Prostate gland (tissue), 2 donors: ENCODE data around the gene ARID4B. TPM values are rescaled to one million over a fixed set of nuclear protein-coding genes. Genes with fewer than 3 reads are reported as not detected.

ENCODE experiments used
- DNase-seq: peaks from one replicate; pipeline ENCODE4 v3.0.0-alpha.2; 2019; ENCODE audit warnings: low spot score
- H3K27ac ChIP-seq, 2 donors: fragments of 200-600 bp; sonication (generic); 2 replicates each; pipeline ENCODE4 v1.5.1; 2017 to 2019
- H3K27me3 ChIP-seq: fragments of 200-600 bp; sonication (generic); replicated peaks from 2 replicates; pipeline ENCODE4 v1.5.1; 2019; ENCODE audit not compliant: insufficient read depth
- H3K36me3 ChIP-seq, 2 donors: fragments of 200-600 bp; sonication (generic); 1 replicate in 1 of 2; 2 replicates in 1 of 2; pipeline versions ENCODE4 v1.5.1 to v1.8.1; 2017 to 2019
- H3K4me1 ChIP-seq: fragments of 200-600 bp; sonication (generic); replicated peaks from 2 replicates; pipeline ENCODE4 v1.5.1; 2019
- H3K4me3 ChIP-seq, 2 donors: fragments of 200-600 bp; sonication (generic); 2 replicates each; pipeline ENCODE4 v1.5.1; 2017 to 2019
- H3K9me3 ChIP-seq: fragments of 200-600 bp; sonication (generic); 2 replicates; pipeline ENCODE4 v1.5.1; 2017
- POLR2A ChIP-seq: fragments of 450-650 bp; IDR thresholded peaks from one replicate; pipeline ENCODE4 v1.6.1; 2016; ENCODE audit warnings: antibody characterized with exemption, mild to moderate bottlenecking
- POLR2AphosphoS5 ChIP-seq: sonication (generic); formaldehyde crosslinking; IDR thresholded peaks from one replicate; pipeline ENCODE4 v1.6.1; 2017; ENCODE audit warnings: antibody characterized with exemption
- WGBS: methylation state at CpG from one replicate; pipeline ENCODE4 v1.1.5; 2018; 5-methylcytosine and 5-hydroxymethylcytosine counted together
- intact Hi-C: fragments of 100-400 bp; cut with DNase I; formaldehyde crosslinking; loops from one replicate; pipeline ENCODE4 v1.14.2; 2022
- microRNA-seq: library from miRNA; unstranded; fragments of <30 nt; microRNA quantifications from one replicate; pipeline ENCODE4, GENCODE V29; 2016
- small RNA-seq, 2 donors: library from RNA; depleted of rRNA; stranded (forward); fragments of <200 nt; gene quantifications; one replicate each; pipeline ENCODE3, GENCODE V24; 2016
- total RNA-seq, 2 donors: library from RNA; depleted of rRNA; stranded (reverse); fragments of >200 nt; gene quantifications; one replicate each; pipeline ENCODE4 v1.1.0, GENCODE V29; 2016
- TF ChIP-seq, protein P1 (sequence below), 4 experiments: fragments of 200-600 bp in 2 of 4; fragments of 450-650 bp in 2 of 4; sonication (generic) in 2 of 4; IDR thresholded peaks; 1 replicate in 3 of 4; 2 replicates in 1 of 4; pipeline ENCODE4 v1.5.1; 2016 to 2019; ENCODE audit warnings: antibody characterized with exemption in 4 of 4, mild to moderate bottlenecking in 2 of 4, moderate library complexity in 2 of 4

ARID4B gene
- total RNA-seq, 2 donors from 2014 or later: 28.6 to 46.4 TPM

DNA sequence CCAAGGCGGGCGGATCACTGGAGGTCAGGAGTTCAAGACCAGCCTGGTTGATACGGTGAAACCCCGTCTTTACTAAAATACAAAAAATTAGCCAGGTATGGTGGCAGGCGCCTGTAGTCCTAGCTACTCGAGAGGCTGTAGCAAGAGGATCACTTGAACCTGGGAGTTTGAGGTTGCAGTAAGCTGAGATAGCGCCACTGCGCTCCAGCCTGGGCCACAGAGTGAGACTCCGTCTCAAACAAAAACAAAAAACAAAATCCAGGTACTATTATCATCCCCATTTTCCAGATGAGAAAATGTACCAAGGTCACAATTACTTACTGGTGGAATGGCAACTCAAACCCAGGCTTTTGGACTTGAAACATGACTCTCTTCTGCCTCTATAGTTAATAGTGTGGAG is 203.9 kb downstream of the ARID4B start:
- no peaks in the 10 kb centered on the region for H3K27me3 ChIP-seq
- no peak overlapping the region for H3K27ac ChIP-seq
- no peaks in the 10 kb centered on the region for H3K4me1 ChIP-seq
- no peaks in the 10 kb centered on the region for H3K9me3 ChIP-seq
- TF ChIP-seq POLR2A (no peak), POLR2AphosphoS5 (no peak)
- TF ChIP-seq, protein P1, sequence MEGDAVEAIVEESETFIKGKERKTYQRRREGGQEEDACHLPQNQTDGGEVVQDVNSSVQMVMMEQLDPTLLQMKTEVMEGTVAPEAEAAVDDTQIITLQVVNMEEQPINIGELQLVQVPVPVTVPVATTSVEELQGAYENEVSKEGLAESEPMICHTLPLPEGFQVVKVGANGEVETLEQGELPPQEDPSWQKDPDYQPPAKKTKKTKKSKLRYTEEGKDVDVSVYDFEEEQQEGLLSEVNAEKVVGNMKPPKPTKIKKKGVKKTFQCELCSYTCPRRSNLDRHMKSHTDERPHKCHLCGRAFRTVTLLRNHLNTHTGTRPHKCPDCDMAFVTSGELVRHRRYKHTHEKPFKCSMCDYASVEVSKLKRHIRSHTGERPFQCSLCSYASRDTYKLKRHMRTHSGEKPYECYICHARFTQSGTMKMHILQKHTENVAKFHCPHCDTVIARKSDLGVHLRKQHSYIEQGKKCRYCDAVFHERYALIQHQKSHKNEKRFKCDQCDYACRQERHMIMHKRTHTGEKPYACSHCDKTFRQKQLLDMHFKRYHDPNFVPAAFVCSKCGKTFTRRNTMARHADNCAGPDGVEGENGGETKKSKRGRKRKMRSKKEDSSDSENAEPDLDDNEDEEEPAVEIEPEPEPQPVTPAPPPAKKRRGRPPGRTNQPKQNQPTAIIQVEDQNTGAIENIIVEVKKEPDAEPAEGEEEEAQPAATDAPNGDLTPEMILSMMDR (IDR thresholded peaks at IDR 0.05): no peak
- DNase-seq: no peak
- intact Hi-C loops: no loop called here
- H3K4me3 ChIP-seq: no peak overlapping the region
- H3K36me3 ChIP-seq: no peaks in the 10 kb centered on the region
- 97% methylated on average over 9 of the region's 9 CpGs for WGBS

DNA sequence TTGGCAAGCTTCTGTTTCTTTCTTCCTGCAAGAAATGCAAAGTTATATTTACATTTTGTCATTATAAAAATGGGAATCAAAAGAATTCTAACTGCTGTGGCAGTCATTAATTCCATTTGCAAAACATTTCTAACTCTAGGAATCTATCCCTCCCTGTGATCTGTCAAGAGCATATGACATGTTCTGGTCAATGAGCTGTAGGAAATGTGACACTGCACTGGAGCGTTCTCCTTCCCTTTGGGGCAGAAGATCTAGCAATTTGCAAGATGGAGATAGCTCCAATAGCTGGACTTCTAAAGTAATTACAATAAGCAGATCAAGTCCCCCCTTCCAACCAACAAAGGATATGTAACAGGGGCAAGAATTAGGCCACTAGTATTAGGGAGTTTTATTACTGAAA is 205.6 kb downstream of the ARID4B start:
- H3K9me3 ChIP-seq: no peaks in the 10 kb centered on the region
- no peaks in the 10 kb centered on the region for H3K4me1 ChIP-seq
- H3K36me3 ChIP-seq: peaks cover 0 to 4% of the 10 kb centered on the region in 2 donors
- intact Hi-C loops: no loop called here
- TF ChIP-seq POLR2A: no peak
- TF ChIP-seq, protein P1 (IDR thresholded peaks at IDR 0.05): no peak
- no peak for TF ChIP-seq POLR2AphosphoS5
- H3K27me3 ChIP-seq: no peaks in the 10 kb centered on the region
- DNase-seq: no peak
- WGBS: 58% methylated on average over 1 of the region's 1 CpG
- no peak overlapping the region for H3K27ac ChIP-seq
- H3K4me3 ChIP-seq: no peak overlapping the region

Small RNAs within 50 kb of the gene (microRNA-seq; reads per million reads assigned to microRNA genes)
- gene MIR4753: not detected

Small RNAs within 50 kb of the gene (small RNA-seq; reads per million reads assigned to genes)
- 0 reads per million in 2 donors for gene AL391994.1
- gene MIR4753: 0 to 0.28 reads per million in 2 donors
- 4.9 to 7.8 reads per million in 2 donors for gene SNORA14B

Other genes starting within 250 kb of the ARID4B start
- gene TOMM20, start 199.3 kb downstream of the ARID4B start, total RNA-seq: 100 to 1,000 TPM in 1 of 2 donors, 10 to 100 TPM in 1; 77.1 to 135 TPM
- 10 to 100 TPM; 25.7 to 90.7 TPM for gene RBM34, start 166.9 kb downstream of the ARID4B start, total RNA-seq
- gene GGPS1, start 391 bp upstream of the ARID4B start, total RNA-seq: 10 to 100 TPM; 42.1 to 42.9 TPM
- 10 to 100 TPM; 24.2 to 25.0 TPM for gene TBCE, start 39.2 kb upstream of the ARID4B start, total RNA-seq
- 10 to 100 TPM; 29.1 to 52.1 TPM for gene B3GALNT2, start 176.3 kb upstream of the ARID4B start, total RNA-seq